Dermis blood vessel endothelial cell (primary cell): ENCODE results near the gene ATP5PO. TPM values are rescaled to one million over a fixed set of nuclear protein-coding genes. Genes with fewer than 3 reads are reported as not detected.
"Not testable (repeated sequence)": the region's sequence is repeated elsewhere in the genome, so short reads cannot be mapped to it uniquely, and the experiment has no call there.

Experiments used
- DNase-seq: peaks from one replicate; pipeline ENCODE4 v3.0.0; 2010
- total RNA-seq: library from RNA; depleted of rRNA; stranded (reverse); fragments of >200 nt; gene quantifications from 2 replicates; pipeline ENCODE4 v1.2.3, GENCODE V29; 2014

Gene ATP5PO
- total RNA-seq, 1 donor from 2014 or later, result 193 TPM

DNA sequence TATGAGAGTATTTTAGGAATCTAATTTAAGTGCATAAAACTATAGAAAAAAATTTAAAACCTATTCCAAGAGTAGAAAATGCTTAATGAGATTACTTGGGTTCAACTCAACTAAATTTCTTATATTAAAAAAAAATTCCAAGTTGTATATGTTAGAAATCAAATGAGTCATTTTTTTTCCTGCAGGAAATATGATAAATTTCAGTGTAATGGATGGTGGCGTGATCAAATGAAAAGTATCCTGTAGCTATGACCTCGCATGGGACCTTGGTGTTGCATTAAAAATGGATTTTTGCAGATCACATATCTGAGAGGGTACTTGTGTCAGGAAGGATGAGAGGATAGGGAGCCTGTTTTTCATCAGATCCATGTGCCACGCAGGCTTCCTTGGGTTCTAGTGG is 17.9 kb downstream of the ATP5PO start:
- peak; percentile 35 for DNase-seq

DNA sequence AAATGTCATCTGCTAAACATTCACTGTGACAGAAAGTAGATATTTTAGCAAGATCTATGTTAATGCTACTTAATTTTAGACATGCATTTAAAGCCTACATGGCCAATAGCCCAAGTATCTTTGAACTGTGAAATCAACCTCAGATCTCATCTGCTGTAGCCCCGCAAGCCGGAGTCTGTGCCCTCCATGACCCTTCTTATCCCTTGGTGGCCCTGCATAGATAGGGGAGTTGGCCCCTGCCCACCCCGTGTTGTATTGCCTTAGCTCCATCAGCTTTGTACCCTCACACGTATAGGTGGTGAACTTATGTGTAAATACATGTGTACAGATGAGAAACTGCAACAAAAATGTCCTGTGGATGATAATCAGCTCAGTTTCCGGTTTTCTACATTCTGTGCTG is 18.5 kb downstream of the ATP5PO start:
- DNase-seq, result no peak

DNA sequence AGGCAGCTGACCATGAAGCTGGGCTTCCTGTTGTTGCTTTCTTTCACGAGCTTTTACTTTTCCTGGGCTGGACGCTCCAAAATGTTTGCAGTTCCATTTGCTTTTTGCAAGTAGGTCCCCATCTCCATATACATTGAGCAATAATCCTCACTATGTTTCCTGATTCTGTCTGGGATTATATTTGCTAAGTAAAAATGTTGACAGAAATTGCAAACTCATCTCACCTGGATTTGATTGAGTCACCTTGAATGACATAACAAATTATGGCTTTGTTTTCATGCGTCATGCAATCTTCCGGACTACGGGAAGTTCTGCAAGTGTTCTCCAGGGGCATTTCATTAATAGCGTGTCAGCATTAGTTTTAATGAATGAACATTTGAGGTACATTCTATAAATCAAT is 18.9 kb downstream of the ATP5PO start:
- DNase-seq, result peak; percentile 47

DNA sequence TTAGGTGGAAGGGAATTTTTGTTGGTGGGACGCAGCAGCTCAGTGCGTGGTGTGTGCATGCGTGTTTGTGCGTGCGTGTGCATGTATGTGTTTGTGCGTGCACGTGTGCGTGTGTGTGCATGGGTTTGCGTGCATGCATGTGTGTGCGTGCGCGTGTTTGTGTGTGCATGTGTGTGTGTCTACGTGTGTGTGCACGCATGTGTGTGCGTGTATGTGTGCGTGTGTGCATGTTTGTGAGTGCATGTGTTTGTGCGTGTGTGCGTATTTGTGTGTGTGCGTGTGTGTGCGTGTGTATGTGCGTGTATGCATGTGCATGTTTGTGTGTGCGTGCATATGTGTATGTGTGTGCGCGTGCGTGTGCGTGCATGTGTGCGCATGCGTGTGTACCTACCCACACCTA is 20.2 kb downstream of the ATP5PO start:
- no peak for DNase-seq

DNA sequence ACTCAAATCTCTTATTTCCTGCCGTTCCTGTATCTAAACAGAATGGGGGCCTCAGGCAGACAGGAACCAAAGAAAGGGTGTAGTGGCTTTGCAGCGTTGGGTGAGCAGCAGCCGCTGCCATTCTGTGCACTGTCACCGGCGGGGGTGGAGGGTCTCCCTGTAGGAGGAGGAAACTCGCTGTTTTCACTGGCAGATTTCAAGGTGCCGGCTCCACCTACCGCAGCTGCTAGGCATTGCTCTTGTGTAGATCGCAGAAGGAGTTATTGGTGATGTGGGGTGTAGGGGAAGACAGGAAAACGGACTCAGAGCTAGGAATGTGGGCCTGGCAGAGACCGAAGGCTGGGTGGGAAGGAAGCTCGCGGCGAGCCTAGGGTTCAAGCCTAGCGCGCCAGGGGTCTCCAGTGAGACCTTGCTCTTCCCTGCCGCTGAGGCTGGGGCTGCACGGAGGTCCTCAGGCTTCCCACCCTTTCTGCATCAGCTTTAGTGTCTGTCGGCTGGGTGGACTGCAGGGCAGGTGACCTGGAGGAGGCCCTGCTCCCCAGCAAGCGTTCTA is 20.8 kb downstream of the ATP5PO start:
- peak; percentile 94 for DNase-seq

DNA sequence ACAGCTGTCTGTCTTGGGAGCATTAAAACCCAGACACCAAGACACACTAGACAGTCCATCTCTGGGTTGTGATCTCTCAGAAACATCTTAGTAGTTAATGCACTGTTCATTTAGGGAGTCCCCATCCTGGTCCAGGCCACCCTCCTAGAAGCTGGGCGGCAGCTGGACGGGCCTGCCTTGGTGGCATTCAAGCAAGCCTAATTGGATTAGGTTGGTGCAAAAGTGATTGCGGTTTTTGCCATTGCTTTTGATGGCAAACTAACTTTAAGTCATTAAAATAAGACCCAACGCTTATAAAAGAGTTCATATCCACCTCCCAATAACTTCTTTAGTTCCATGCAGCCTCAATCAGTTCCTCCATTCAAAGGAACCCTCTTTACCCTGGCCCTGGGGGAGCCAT is 21.7 kb downstream of the ATP5PO start:
- no peak for DNase-seq

DNA sequence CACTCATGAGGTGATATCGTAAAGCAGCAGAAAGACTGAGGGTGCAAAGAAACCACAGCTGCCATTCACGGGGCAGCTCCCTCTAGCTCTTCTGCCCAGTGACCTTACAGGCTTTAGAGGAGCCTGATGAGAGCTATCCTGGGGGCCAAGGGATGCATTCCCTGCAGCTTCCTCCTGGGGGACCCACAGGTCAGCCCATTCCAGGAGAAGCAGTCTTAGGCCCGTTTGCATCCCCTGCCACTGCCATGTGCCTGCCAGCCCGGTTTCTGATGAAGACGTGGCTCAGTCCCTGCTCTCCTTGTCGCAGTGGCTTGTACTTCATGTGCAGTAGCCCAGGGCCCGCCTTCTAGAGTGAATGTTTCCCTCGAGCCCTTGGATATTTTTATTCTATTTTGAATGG is 22.8 kb downstream of the ATP5PO start:
- DNase-seq, result no peak

DNA sequence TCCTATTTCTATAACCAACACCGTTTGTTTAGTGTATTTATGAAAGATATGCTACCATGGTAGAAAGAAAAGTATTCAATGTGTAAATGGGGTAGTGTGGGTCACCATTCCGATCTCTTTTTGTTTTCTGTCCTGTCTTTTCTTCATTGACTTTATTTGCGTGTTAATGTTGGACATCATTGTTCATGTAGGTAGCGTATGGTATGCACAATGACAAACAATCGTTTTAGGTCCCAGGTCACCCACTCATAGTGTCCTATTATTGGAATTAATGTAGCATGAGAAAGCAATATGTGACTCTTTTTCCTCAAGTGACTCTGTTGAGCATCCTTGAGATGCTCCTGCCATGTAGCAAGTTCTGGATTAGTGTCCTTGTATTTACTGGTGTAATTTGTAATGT is 25.4 kb downstream of the ATP5PO start:
- DNase-seq, result no peak

DNA sequence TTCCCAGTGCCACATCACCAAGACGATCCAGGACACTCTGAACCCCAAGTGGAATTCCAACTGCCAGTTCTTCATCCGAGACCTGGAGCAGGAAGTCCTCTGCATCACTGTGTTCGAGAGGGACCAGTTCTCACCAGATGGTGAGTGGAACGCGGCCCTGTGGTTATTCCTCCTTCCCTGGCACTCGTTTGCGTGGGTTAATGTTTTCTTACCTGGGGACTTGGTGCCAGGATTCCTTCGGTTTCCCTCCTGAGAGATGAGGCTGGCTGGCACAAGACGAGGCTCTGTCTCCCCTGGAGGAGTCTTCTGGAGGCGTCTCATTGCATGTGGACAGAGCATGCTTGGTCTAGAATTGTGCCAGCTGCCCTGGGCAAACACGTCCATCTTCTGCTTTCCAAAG is 29.3 kb downstream of the ATP5PO start:
- DNase-seq, result no peak

DNA sequence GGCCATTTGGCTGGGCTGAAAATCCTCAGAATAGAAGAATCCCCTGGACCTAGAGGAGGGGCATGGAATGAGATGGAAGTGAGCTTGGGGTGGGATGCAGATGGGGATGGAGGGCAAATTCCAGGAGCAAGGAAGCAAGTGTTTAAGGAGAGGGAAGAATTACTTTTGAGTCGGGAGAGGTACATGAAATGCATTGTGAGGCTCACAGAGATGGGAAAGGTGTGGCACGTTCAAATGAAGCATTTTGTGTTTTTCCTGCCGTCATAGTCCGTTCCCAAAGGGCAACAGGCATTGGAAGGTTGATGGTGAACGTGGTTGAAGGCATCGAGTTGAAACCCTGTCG is 30.5 kb downstream of the ATP5PO start:
- no peak for DNase-seq

DNA sequence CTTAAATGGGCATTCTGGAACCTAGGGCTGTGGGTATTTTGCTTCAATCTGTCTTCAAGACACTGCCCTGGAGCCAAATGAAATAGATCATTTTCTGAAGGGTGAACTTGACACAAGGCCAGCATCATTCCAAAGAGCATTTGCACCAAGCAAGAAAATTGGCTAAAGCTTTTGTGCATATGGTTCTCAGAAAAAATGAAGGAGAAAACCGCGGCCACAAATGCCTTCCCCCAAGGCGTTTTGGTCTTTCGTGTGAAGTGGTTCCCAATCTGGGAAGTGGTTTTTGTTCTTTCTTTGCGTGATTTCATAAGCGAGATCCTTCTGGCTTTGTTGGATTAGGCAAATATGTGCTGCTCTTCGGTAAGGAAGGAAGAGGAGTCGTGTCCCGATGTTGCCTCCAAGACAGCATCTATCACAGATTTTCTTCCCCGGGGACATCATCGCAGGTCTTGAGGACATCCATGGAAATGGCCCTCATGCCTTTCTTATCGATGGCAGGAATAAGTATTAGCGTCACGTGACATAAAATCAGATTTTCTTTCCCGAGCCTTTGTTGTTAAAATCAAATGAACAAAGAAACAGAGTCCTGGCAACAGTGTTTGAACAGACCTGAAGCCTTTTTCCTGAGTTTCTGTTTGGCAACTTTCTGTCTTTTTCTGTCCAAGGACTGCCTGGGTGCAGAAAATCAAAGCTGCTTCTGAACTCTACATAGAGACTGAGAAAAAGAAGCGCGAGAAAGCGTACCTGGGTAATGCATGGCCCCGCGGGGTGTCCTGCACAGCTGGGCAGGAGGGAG is 31.0 kb downstream of the ATP5PO start:
- DNase-seq, result no peak

DNA sequence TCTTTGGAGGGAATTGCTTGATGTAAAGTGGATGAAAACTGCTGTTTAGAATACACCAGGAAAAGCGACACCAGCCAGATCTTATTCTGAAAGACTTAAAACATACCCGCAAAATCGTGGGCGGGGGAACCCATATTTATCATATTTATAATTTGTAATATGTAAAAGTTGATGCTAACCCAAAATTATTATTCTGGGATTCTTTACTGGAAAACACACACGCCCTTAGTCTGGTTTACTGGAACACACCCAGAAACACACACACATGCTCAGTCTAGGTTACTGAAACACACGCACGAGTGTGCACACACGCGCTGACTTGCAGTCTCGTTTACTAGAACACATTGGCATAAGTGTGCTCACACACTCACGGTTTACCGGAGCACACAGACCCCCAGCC is 32.5 kb downstream of the ATP5PO start:
- DNase-seq, result no peak

DNA sequence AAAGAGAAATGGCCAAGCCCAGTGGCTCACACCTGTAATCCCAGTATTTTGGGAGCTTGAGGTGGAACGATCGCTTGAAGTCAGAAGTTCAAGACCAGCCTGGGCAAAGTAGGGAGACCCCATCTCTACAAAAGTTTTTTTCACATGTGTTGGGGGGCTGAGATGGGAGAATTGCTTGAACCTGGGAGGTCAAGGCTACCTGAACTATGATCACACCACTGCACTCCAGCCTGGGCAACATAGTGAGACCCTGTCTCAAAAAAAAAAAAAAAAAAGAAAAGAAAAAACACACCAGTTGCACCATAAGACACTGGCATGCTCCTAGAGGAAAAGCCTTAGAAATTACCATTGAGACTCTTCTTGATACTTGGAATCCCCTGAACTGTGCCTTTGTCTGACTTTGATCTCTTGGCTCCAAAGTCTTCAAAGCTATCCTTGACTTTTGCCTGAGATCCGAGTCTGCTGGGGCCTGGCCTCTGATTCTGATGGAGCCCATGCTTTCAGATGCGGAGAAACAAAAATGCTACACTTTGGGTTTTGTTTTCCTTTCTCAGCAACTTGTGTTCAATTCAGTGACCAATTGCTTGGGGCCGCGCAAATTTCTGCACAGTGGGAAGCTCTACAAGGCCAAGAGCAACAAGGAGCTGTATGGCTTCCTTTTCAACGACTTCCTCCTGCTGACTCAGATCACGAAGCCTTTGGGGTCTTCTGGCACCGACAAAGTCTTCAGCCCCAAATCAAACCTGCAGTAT is 33.7 kb downstream of the ATP5PO start:
- DNase-seq, result no peak

DNA sequence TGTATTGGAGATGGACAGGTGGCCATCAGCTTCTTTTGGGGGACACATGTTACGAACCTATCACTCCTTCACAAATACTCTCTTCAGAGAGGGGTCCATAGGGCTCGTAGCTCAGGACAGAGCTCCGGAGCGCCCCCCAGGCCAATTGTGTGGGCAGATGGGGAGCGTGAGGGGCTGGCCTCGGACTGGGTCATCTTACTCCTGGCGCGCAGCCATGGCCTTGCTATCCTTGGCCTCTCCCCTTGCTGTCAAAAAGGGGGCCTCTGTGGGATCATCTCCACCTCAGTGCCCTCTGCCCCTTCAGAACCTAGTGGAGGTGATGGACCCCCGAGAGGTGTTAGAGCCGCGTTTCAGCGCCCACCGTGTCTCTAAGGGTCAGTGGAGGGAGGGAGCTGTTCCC is 35.0 kb downstream of the ATP5PO start:
- no peak for DNase-seq

DNA sequence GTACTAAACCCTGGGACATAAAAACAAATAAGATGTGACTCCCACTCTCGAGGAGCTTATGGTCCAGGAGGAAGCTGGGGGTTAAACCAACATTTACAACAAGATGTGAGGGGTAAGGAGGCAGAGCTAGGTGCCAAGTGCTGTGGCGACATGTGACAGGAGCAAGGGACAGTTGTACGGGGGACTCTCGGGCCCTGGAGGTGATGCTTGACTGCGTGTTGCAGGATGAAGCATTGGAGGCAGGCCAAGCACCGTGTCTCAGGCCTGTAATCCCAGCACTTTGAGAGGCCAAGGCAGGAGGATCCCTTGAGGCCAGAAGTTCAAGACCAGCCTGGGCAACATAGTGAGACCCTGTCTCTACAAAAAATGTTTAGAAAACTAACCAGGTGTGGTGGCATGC is 36.8 kb downstream of the ATP5PO start:
- DNase-seq, result no peak

DNA sequence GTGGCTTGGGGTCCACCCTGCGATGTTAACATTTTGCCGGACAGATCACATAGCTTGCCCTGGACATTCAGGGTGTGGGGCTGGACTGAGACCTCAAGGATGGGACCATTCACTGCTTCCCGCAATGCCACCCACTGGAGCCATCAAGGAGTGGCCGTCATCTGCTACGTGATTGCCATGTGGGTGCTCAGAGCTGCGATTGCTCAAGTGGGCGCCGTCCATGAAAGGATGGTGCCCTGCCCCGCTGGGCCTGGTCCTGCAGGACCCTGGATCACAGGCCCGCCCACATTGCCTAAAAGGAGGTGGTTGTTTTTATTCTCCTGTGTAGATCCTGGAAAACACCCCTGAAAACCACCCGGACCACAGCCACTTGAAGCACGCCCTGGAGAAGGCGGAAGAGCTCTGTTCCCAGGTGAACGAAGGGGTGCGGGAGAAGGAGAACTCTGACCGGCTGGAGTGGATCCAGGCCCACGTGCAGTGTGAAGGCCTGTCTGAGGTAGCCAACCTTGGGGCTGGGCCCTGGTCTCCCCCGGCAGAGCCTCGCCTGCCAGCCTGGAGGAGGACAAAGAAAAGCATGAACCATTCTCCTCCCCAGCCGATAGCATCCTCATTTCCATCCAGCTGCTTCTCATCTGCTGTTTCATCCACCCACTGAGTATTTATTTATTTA is 40.4 kb downstream of the ATP5PO start:
- DNase-seq, result no peak

DNA sequence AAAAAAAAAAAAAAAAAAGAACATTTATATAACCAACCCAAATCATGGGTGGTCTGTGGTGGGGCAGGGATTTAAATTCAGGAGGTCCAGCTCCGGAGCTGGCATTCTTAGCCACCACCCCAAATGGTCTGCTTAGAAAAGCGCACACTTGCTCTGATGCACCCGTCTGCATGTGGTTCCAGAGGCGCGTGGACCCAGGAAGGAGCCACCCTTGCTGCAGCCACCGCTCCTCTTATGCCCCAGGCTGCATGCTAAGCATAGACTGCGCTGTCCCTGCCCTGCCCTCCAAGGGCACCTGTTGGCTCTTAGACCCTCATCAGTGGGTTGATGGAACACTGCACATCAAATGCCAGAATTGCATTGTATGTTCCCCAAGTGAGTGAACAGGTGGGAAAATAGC is 41.4 kb downstream of the ATP5PO start:
- no peak for DNase-seq

DNA sequence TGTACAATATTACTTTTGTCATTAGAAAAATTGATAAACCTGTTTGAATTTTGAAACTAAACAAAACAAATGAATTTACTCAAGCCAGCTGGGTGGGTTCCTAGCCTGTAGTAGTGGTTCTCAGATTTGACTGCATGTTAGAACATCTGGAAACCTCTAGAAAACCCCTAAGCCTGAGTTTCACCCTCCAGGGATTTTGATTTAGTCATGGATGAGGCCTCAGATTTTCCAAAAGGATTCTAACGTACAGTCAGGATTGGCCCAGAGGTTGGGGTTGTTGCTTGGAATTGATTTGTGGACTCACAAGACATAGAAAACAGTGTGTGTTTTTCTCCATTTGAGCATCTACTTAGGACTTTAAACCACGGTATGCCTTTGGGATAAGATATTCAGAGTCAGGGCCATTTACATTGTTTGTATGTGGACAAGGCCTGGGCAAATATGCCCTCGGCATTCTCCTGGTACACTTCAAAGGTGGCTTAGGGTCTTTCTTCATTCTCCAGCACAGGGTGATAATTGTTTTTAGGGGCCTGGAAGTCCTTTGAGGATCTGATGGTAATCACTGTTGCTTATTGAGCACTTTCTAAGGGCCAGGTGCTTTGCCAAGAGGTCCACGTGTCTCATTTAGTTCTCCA is 42.6 kb downstream of the ATP5PO start:
- DNase-seq, result no peak

DNA sequence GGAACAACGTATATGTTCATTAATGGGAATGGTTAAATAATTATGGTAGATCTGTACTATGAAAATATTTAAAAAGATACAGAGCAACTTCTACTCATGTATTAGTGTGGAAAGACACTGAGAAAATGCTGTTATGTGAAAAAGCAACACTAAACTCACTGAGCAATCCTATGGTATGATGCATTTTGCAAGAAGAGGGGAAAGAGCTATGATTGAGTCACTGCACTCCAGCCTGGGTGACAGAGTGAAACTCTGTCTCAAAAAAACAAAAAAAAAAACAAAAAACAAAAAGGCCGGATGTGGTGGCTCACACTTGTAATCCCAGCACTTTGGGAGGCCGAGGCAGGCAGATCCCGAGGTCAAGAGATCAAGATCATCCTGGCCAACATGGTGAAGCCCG is 44.4 kb downstream of the ATP5PO start:
- no peak for DNase-seq

DNA sequence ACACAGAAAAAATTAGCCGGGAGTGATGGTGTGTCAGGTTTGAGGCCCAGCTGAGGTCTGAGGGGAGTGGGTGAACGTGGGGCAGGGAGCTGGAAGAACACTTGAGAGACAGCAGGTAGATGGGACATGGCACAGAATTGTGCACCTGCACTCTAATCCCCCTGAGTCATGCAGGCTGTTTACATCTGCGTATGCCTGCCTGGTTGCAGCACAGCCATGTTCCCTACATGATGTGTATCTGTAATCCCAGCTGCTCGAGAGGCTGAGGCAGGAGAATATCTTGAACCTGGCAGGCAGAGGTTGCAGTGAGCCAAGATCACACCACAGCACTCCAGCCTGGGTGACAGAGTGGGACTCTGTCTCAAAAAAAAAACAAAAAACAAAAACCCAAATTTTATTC is 44.8 kb downstream of the ATP5PO start:
- DNase-seq, result no peak

DNA sequence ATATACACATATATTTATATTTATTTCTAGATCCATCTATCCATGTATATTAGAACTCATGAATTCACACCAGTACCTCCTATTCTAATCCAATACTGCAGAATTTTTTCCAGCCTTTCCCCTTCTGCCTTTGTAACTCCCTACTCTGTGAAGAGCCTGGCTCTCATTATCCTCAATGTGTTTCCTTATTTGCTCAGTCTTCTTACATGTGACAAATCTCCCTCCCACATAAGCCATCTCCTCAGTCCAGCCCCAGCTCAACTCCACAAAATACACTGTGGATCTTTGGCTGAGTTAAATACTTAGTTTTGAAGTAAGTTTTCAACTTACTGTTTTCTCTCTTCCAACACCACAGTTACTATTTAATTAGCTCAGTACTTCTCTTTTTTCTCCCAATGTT is 45.7 kb downstream of the ATP5PO start:
- no peak for DNase-seq

DNA sequence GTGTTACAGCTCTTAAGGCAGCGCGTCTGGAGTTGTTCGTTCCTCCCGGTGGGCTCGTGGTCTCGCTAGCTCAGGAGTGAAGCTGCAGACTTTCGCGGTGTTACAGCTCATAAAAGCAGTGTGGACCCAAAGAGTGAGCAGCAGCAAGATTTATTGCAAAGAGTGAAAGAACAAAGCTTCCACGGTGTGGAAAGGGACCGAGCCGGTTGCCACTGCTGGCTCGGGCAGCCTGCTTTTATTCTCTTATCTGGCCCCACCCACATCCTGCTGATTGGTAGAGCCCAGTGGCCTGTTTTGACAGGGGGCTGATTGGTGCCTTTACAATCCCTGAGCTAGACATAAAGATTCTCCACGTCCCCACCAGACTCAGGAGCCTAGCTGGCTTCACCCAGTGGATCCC is 47.7 kb downstream of the ATP5PO start:
- not testable (repeated sequence) for DNase-seq

DNA sequence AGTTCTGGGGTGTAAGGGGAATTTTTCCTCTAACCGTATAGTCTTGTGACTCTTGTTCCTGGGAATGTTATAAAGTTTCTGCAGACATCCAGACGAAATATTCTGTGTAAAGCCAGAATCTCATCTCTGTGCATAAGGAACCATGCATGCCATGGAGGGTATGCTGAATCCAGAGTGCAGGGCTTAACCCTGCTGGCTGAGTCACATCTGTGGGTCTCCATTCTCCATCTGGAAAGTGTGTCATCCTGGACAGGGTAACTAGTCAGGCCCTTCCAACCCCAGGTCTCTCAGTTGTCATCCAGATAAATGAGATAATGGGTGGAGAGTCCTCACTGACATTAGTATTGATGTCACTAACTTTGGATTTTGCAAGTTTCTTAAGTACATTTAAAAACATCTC is 48.8 kb downstream of the ATP5PO start:
- no peak for DNase-seq
